H1 (cell line): ENCODE data around the gene EGR2. TPM values are rescaled to one million over a fixed set of nuclear protein-coding genes. Genes with fewer than 3 reads are reported as not detected.

Experiments
- GABPA ChIP-seq: IDR thresholded peaks from 2 replicates; pipeline ENCODE4 v1.6.1; 2011; ENCODE audit warnings: mild to moderate bottlenecking, low read length, moderate library complexity, borderline replicate concordance; ENCODE audit not compliant: insufficient read depth
- RFX5 ChIP-seq: IDR thresholded peaks from 2 replicates; pipeline ENCODE4 v1.6.1; 2011; ENCODE audit warnings: low read depth, low read length, improper control_type of control experiment, borderline replicate concordance
- SUZ12 ChIP-seq: fragments of 200-600 bp; sonication (generic); IDR thresholded peaks from 2 replicates; pipeline ENCODE4 v1.6.1; 2012; ENCODE audit warnings: mild to moderate bottlenecking, inconsistent platforms, low read length, moderate library complexity, mixed read lengths
- TEAD4 ChIP-seq: IDR thresholded peaks from 2 replicates; pipeline ENCODE4 v1.6.1; 2012; ENCODE audit warnings: low read depth, low read length, inconsistent platforms, mixed read lengths
- polyA plus RNA-seq, 7 experiments: library from polyadenylated mRNA; depleted of rRNA in 3 of 7; stranded (reverse) in 5 of 7; unstranded in 2 of 7; fragments of >200 nt in 5 of 7; fragments of 200-250 nt in 2 of 7; gene quantifications; 1 replicate in 5 of 7; 2 replicates in 1 of 7; 4 replicates in 1 of 7; pipeline versions ENCODE4 v1.2.1 to v1.2.3, GENCODE V29; 2011 to 2013; ENCODE audit warnings: missing spikeins in 2 of 7, mixed read lengths in 2 of 7
- total RNA-seq: library from RNA; stranded (reverse); fragmentation: NEBNext Ultra II Directional; extraction: Animal tissue kit (Norgen Biotek cat#: 25700); gene quantifications from 2 replicates; pipeline ENCODE4 v1.2.1, GENCODE V29; 2021
- TF ChIP-seq, protein P1 (sequence below), 3 experiments: IDR thresholded peaks; 1 replicate in 2 of 3; 2 replicates in 1 of 3; pipeline versions ENCODE4 v1.5.1 to v1.6.1; 2011; ENCODE audit warnings: low read length in 3 of 3, mild to moderate bottlenecking in 3 of 3, inconsistent platforms in 2 of 3, low read depth in 1 of 3, moderate library complexity in 1 of 3; ENCODE audit not compliant: insufficient read depth in 1 of 3; ENCODE audit errors: control extremely low read depth in 1 of 3

Gene EGR2
- total and polyA plus RNA-seq, 2 of the 8 experiments (the other 6 are each of a cell fraction or from before 2014, with no cell fraction given), result 1.3 to 2.1 TPM

DNA sequence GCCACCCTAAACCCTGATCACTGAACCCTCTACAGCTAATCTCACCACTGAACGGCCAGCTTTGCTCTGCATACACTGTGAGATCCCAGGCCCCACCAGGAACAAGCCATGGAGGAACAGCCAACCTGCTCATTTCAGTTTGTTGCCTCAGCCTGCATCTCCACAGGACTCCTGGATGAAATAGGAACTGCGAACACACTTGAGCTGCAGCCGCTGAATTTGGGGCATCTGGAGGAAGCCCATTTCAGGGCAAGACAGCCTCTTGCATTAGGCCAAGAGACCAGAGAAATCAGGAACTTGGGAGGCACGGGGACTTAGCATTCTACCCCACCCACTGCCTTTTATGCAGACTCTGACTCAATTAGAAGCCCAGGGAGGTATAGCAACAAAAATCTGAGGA, 14.5 kb upstream of the EGR2 start (continued):
- TF ChIP-seq, protein P1, sequence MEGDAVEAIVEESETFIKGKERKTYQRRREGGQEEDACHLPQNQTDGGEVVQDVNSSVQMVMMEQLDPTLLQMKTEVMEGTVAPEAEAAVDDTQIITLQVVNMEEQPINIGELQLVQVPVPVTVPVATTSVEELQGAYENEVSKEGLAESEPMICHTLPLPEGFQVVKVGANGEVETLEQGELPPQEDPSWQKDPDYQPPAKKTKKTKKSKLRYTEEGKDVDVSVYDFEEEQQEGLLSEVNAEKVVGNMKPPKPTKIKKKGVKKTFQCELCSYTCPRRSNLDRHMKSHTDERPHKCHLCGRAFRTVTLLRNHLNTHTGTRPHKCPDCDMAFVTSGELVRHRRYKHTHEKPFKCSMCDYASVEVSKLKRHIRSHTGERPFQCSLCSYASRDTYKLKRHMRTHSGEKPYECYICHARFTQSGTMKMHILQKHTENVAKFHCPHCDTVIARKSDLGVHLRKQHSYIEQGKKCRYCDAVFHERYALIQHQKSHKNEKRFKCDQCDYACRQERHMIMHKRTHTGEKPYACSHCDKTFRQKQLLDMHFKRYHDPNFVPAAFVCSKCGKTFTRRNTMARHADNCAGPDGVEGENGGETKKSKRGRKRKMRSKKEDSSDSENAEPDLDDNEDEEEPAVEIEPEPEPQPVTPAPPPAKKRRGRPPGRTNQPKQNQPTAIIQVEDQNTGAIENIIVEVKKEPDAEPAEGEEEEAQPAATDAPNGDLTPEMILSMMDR (IDR thresholded peaks at IDR 0.05; ENCODE audit: control extremely low read depth in 1 of 3, insufficient read depth in 1 of 3, low read depth in 1 of 3, low read length in 3 of 3), result no peak
- TF ChIP-seq GABPA (no peak), TEAD4 (no peak), SUZ12 (no peak), RFX5 (no peak)
